B cell (primary cell): ENCODE results near the gene IL1F10.

Experiments
- EZH2 ChIP-seq: IDR thresholded peaks from 2 replicates; pipeline ENCODE4 v1.6.1; 2012; ENCODE audit warnings: borderline replicate concordance, low read depth, mild to moderate bottlenecking, moderate library complexity, low read length; ENCODE audit not compliant: insufficient read depth, poor library complexity, severe bottlenecking
- TF ChIP-seq, protein P1 (sequence below): fragments of 200-600 bp; IDR thresholded peaks from one replicate; pipeline ENCODE4 v1.8.0; 2022; ENCODE audit warnings: antibody characterized with exemption, mild to moderate bottlenecking

DNA sequence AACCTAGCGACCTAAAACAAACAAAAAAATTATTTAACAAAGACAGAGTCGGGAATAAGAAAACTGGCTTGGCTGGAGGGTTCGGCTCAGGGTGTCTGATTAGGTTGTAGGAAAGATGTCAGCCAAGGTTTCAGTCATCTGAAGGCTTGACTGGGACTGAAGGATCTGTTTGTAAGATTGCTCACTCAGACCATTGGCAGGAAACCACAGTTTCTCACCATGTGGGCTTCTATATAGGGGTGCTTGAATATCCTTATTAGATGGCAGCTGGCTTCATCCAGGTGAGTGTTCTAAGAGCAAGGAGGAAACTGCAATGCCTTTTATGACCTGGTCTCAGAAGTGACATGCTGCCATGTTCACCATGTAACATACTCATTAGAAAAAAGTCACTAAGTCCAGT is 14.1 kb upstream of the IL1F10 start:
- TF ChIP-seq, protein P1, sequence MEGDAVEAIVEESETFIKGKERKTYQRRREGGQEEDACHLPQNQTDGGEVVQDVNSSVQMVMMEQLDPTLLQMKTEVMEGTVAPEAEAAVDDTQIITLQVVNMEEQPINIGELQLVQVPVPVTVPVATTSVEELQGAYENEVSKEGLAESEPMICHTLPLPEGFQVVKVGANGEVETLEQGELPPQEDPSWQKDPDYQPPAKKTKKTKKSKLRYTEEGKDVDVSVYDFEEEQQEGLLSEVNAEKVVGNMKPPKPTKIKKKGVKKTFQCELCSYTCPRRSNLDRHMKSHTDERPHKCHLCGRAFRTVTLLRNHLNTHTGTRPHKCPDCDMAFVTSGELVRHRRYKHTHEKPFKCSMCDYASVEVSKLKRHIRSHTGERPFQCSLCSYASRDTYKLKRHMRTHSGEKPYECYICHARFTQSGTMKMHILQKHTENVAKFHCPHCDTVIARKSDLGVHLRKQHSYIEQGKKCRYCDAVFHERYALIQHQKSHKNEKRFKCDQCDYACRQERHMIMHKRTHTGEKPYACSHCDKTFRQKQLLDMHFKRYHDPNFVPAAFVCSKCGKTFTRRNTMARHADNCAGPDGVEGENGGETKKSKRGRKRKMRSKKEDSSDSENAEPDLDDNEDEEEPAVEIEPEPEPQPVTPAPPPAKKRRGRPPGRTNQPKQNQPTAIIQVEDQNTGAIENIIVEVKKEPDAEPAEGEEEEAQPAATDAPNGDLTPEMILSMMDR, result no peak
- TF ChIP-seq EZH2, result no peak
